ENCODE measurements around the gene CYTH3.
"Not testable (repeated sequence)": the region's sequence is repeated elsewhere in the genome, so short reads cannot be mapped to it uniquely, and the experiment has no call there.

CYTH3 gene

GRCh38 chr7:6228361-6229229 lies 43.8 kb downstream of the CYTH3 start:
- no peak for DNase-seq

DNA sequence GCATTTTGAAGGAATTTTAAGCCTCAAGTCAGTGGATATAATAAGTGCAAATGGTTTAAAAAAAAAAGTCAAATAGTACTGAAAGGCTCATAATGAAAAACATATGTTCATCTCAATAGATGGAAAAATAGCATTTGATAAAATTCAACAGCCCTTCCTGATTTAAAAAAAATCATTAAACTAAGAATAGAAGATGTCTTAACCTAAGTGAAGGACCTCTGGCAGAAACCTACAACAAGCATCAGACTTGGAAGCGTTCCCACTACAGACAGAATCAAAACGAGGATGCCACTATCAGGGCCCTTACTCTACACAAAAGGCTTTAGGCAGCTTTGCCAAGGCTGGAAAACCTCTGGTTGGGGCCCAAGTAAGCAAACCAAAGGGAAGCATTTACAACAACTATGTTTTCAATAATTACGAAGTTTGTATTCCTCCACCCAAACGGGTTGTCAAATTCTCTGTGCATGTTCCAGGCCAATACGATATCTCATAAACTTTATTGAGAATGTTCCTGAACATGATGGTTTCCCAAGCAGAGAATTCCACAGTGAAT lies 45.1 kb downstream of the CYTH3 start:
- no peak for DNase-seq

- no peak for DNase-seq
These were observed 46.1 kb downstream of the CYTH3 start for GRCh38 chr7:6226194-6226799.

DNA sequence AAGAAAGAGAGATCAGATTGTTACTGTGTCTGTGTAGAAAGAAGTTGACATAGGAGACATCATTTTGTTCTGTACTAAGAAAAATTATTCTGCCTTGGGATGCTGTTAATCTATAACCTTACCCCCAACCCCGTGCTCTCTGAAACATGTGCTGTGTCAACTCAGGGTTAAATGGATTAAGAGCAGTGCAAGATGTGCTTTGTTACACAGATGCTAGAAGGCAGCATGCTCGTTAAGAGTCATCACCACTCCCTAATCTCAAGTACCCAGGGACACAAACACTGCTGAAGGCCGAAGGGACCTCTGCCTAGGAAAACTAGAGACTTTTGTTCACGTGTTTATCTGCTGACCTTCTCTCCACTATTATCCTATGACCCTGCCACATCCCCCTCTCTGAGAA lies 49.0 kb downstream of the CYTH3 start:
- DNase-seq: not testable (repeated sequence)

DNA sequence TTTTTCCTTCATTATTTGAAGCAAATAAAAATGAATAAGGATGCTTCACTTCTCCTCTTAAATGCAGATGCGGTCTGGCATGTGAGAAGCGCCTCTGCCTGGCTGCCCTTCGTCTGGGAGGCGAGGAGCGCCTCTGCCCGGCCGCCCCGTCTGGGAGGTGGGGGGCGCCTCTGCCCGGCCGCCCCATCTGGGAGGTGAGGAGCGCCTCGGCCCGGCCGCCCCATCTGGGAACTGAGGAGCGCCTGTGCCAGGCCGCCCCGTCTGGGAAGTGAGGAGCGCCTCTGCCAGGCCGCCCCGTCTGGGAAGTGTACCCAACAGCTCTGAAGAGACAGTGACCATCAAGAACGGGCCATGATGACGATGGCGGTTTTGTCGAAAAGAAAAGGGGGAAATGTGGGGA lies 49.4 kb downstream of the CYTH3 start:
- not testable (repeated sequence) for DNase-seq

DNA sequence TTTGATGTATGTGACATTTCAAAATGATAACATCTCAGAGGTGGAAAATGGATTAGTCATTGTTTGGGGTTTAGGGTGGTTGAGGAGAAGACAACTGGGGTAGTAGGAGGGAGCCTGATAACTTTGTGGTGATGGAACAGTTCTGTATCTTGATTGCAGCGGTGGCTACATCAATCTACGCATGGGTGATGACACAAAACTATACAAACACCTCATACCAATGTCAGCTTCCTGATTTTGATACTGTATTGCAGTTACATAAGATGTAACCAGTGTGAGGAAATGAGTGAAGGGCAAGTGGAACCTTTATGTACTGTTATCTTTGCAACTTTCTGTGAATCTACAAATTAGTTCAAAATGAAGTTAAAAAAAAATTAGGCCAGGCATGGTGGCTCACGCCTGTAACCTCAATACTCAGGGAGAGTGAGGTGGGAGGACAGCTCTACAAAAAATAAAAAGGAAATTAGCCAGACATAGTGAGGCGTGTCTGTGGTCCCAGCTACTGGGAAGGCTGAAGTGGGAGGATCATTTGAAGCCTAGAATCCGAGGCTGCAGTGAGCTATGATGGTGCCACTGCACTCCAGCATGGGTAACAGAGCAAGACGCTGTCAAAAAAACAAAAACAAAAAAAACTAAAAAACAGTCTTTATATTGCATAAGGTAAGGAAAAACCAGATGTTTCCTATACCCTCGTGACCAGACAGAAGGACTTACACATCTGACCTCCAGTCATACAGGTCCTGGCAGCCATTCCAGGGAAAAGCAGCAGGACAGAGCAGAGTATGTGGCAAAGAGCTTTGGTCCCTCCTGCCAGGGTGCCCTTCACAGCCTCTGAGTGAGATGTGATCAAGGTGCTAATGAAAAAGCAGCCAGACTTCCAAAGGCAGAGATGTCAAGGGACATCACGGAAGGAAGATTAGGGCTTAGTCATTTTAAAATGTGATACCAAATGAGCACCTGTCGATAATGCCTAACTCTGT lies 50.8 kb downstream of the CYTH3 start:
- DNase-seq: no peak

DNA sequence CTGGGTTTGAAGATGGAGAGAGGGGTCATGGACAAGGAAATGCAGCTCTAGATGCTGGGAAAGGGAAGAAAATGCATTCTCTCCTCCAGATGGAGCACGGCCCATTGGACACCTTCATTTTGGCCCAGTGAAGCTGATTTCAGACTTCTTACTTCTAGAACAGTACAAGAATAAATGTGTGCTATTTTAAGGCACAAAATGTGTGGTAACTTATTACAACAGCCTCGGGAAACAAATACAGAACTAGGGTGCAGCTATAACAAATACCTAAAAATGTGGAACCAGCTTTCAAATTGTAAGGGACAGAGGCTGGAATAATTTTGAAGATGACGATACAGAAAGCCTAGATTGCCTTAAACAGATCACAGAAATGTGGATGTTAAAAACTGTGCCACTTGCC lies 54.1 kb downstream of the CYTH3 start:
- DNase-seq: no peak

DNA sequence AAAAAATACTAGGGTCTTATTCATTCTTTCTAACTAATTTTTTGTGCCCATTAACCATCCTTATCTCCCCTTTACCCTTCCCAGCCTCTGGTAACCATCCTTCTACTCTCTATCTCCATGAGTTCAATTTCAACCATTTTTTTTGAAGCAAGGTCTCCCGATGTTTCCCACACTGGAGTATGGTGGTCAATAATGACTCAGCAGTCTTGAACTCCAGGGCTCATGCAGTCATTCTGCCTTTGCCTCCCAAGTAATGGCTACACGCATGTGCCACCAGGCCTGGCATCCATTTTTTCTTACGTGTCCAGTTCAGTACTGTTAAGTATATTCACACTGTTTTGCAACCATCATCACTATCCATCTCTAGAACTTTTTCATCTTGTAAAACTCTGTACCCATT lies 60.4 kb downstream of the CYTH3 start:
- no peak for DNase-seq

DNA sequence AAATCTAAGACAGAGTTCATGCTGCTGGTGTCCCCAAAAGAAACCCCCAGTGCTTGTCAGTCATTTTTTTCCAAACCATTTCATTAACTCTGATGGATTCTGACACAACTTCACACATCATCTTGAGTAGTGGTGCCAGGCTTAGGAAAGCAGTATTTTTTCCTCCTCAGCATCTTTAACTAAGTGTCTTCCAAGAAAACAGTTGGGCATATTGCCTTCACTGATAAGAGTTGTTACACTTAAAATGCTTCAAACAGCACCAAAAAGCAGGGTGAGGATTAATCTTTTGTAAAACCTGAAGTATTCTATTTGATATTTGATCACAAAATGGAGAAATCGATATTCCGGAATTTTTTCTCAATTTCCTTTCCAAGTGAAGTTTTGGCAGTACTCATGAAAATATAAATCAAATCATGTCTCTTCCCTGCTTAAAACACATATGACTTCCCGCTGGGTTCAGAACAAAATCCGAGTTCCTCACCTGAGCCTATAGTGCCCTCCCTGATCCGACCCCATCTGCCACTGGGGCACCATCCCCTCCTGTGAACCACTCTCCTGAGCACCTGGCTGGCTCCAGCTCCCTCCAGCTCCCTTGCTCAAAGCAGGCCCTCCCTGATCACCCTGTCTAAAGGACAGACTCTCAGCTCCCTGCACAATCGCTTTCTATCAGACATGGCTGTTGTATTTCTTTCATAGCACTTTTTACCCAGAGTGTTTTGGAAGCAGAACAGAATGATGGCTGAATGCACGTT lies 61.6 kb downstream of the CYTH3 start:
- no peak for DNase-seq

DNA sequence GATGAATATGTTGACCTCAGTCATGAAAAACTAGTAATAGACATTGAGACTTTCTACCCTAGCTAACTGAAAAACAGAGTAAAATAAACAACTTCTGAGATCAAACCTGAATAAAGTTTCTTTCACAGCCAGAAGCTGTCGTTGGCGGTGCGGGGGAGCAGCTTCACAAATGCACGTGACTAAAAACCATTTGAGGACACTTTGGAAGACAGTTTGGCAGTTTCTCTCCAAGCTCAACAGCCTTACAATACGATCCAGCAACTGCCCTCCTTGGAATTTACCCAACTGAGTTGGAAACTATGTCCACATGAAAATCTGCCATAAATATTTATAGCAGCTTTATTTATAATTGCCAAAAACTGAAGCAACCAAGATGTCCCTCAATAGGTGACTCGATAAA lies 63.1 kb downstream of the CYTH3 start:
- no peak for DNase-seq

GRCh38 chr7:6208573-6209328 lies 63.7 kb downstream of the CYTH3 start:
- DNase-seq: no peak

GRCh38 chr7:6205971-6206660 lies 66.3 kb downstream of the CYTH3 start:
- no peak for DNase-seq

DNA sequence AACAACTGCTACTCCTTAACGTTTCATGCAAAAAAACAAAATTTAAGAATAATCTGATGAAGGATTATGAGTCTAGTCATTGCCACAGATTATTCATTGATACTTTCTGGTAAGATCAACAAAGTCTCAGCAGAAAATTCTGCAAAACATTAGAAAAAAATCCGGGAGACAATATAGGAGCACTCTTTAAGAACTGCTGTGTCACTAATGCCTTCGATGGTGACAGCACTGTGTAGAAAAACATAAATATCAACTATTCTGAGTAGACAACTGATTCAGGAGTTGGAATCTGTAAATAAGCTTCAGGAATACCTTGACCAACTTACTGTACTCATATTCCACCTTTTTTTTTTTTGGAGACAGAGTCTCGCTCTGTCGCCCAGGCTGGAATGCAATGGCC lies 69.0 kb downstream of the CYTH3 start:
- DNase-seq: no peak

DNA sequence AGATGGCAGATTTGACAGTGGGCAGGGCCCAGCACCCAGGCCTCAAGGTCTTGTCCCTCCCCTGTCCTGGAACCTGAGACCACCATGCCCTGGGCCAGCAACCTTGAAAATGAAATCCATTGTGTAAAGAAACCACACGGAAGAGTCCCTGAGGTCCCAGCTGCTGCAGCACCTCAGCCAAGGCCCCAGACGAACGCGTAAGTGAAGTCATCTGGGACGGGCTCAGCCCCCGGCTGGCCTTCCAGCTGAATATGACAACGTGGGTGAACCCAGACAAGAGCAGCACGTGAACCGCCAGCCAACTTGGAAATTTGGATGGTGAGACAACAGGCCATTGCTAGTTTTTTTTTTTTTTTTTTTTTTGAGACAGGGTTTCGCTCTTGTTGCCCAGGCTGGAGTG lies 70.3 kb downstream of the CYTH3 start:
- no peak for DNase-seq

- no peak for DNase-seq
These were observed 71.5 kb downstream of the CYTH3 start for GRCh38 chr7:6200971-6201370.

DNA sequence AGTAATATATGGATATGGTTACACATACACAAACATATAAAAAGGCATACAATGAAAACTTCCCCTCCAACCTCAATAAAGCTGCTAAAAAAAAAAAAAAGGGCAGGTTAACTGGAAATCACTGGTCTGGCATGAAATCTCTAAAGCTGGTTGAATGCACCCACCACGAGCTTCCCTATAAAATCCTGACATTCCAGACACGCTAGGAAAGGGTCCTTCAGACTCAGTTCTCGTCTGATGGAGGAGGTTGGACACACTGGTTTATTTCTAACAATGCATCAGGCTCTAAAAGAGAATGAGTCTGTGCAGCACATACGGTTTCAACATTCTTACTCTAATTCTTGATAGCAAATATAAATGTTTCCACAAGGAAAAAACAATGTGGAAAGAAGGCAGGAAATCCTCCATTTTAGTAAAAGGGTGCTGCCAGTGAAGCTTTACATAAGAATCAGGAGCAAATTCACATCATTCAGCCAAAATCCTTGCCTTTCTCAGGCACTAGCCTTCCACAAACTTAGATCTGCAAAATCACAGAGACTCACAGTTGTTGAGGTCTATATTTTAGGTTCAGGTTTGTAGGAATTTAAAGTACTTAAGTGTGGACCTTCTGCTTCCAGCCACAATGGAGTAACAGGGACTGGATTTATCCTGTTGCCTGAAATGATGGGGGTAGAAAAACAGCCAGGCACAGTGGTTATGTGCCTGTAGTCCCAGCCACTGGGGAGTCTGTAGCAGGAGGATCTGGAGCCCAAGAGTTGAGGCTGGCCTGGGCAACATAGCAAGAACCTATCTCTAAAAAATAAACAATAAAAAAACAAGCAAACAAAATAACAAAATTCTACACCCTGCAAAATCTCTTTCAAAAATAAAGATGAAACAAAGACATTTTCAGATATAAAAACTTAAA lies 73.5 kb downstream of the CYTH3 start:
- no peak for DNase-seq

- DNase-seq: no peak
These were observed 74.4 kb downstream of the CYTH3 start for GRCh38 chr7:6197801-6198551.

DNA sequence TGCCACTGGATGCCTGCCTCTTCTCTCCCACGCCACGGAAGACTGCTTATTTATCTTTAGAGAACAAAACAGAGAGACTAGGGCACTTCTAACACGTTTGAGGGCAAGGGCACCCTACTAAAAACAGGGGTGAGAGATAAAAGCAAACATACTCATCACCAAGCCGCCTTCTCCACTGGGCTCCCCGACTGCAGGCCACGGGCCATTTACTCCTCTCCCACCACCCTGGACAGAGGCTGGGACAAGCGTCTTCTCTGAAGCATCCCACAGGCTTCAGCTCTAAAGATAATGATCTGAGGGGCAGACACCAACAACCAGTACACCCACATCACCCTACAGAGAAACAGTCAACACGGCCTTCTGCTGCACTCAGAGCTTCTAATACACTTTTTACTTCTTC lies 78.7 kb downstream of the CYTH3 start:
- no peak for DNase-seq

DNA sequence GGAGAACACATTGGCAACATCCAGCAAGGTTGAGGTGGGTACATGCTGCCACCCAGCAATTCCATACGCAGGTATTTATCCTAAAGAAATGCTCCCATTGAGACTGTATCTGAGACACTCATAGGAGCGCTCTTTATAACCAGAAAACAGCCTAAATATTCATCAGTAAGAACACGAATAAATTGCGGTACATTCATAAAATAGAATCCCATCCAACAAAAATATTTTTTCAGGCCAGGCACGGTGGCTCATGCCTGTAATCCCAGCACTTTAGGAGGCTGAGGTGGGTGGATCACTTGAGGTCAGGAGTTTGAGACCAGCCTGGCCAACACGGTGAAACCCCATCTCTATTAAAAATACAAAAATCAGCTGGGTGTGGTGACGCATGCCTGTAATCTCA lies 81.9 kb downstream of the CYTH3 start:
- DNase-seq: not testable (repeated sequence)
